22Rv1 (cell line): Measurements from ENCODE around the gene COL4A5.
"Not testable (repeated sequence)": the region's sequence is repeated elsewhere in the genome, so short reads cannot be mapped to it uniquely, and the experiment has no call there.

Experiments used
- H3K27ac ChIP-seq: fragments of 450-650 bp; 2 replicates; pipeline ENCODE4 v1.5.1; 2017
- CTCF ChIP-seq: fragments of 450-650 bp; IDR thresholded peaks from 2 replicates; pipeline ENCODE4 v1.5.1; 2017; ENCODE audit warnings: mild to moderate bottlenecking
- ZFX ChIP-seq: fragments of 450-650 bp; IDR thresholded peaks from 2 replicates; pipeline ENCODE4 v1.6.1; 2017; ENCODE audit warnings: antibody characterized with exemption, borderline replicate concordance

Gene COL4A5

GRCh38 chrX:108439426-108439942 lies at the start of gene COL4A5:
TSS of gene COL4A5 (plus strand) at chrX:108439838. CDS start at chrX:108440126, 288 bp downstream.
- peak within 1 kb of the TSS; percentile 70 for H3K27ac ChIP-seq
- no peak for TF ChIP-seq CTCF
- TF ChIP-seq ZFX: no peak

GRCh38 chrX:108390976-108391717 lies 48.5 kb upstream of the COL4A5 start:
- not testable (repeated sequence) for H3K27ac ChIP-seq

- TF ChIP-seq ZFX (no peak), CTCF (no peak)
- H3K27ac ChIP-seq: no peak overlapping the region
These were observed 43.3 kb upstream of the COL4A5 start for GRCh38 chrX:108396188-108396891.

- TF ChIP-seq ZFX: no peak
- TF ChIP-seq CTCF: no peak
- H3K27ac ChIP-seq: no peak overlapping the region
These were observed 42.7 kb upstream of the COL4A5 start for GRCh38 chrX:108396986-108397385.

- H3K27ac ChIP-seq: no peak overlapping the region
- no peak for TF ChIP-seq ZFX
- TF ChIP-seq CTCF: no peak
These were observed 41.8 kb upstream of the COL4A5 start for GRCh38 chrX:108397627-108398391.

GRCh38 chrX:108399418-108400165 lies 40.0 kb upstream of the COL4A5 start:
- H3K27ac ChIP-seq: peak overlapping the region; percentile 79
- TF ChIP-seq ZFX: no peak
- TF ChIP-seq CTCF: no peak

- no peak overlapping the region for H3K27ac ChIP-seq
- TF ChIP-seq ZFX: no peak
- TF ChIP-seq CTCF: no peak
These were observed 26.9 kb upstream of the COL4A5 start for GRCh38 chrX:108412783-108413182.
